Smooth muscle cell (in vitro differentiated cells): ENCODE data around the gene STRN3. TPM values are rescaled to one million over a fixed set of nuclear protein-coding genes. Genes with fewer than 3 reads are reported as not detected.
"Not testable (repeated sequence)": the region's sequence is repeated elsewhere in the genome, so short reads cannot be mapped to it uniquely, and the experiment has no call there.

Experiments
- DNase-seq: peaks from one replicate; lab custom pipeline; 2025; ENCODE audit not compliant: unreplicated experiment; lab: John Stamatoyannopoulos, UW
- H2AFZ ChIP-seq: fragments of 200-600 bp; sonication (generic); 2 replicates; pipeline ENCODE4 v1.6.0; 2016; ENCODE audit warnings: antibody characterized with exemption, low read depth, mild to moderate bottlenecking
- H3F3A ChIP-seq: fragments of 200-600 bp; sonication (generic); 2 replicates; pipeline ENCODE4 v1.6.0; 2017; ENCODE audit warnings: antibody characterized with exemption, low read depth
- H3K27ac ChIP-seq: fragments of 200-600 bp; sonication (generic); 2 replicates; pipeline ENCODE4 v1.5.1; 2016; ENCODE audit warnings: low read depth, mild to moderate bottlenecking
- H3K27me3 ChIP-seq: fragments of 200-600 bp; sonication (generic); 2 replicates; pipeline ENCODE4 v1.6.1; 2016; ENCODE audit warnings: low read depth, mild to moderate bottlenecking
- H3K36me3 ChIP-seq: fragments of 200-600 bp; sonication (generic); 2 replicates; pipeline ENCODE4 v1.5.1; 2016; ENCODE audit warnings: low read depth
- H3K4me1 ChIP-seq: fragments of 200-600 bp; sonication (generic); 2 replicates; pipeline ENCODE4 v1.5.1; 2016; ENCODE audit warnings: low read depth
- H3K4me2 ChIP-seq: fragments of 200-600 bp; sonication (generic); 2 replicates; pipeline ENCODE4 v1.6.0; 2016; ENCODE audit warnings: mild to moderate bottlenecking
- H3K4me3 ChIP-seq: fragments of 200-600 bp; sonication (generic); 2 replicates; pipeline ENCODE4 v1.5.1; 2016; ENCODE audit warnings: mild to moderate bottlenecking
- H3K79me2 ChIP-seq: fragments of 200-600 bp; sonication (generic); 2 replicates; pipeline ENCODE4 v1.6.0; 2016; ENCODE audit warnings: low read depth, mild to moderate bottlenecking
- H3K9ac ChIP-seq: fragments of 200-600 bp; sonication (generic); 2 replicates; pipeline ENCODE4 v1.6.0; 2016; ENCODE audit warnings: low read depth
- H3K9me3 ChIP-seq: fragments of 200-600 bp; sonication (generic); replicated peaks from 2 replicates; pipeline ENCODE4 v1.5.1; 2016; ENCODE audit warnings: low read depth
- H4K20me1 ChIP-seq: fragments of 200-600 bp; sonication (generic); 2 replicates; pipeline ENCODE4 v1.6.0; 2016; ENCODE audit warnings: low read depth
- CTCF ChIP-seq: fragments of 200-600 bp; sonication (generic); IDR thresholded peaks from 2 replicates; pipeline ENCODE4 v1.5.1; 2017; ENCODE audit warnings: borderline replicate concordance, mild to moderate bottlenecking, antibody characterized with exemption; ENCODE audit not compliant: insufficient read depth, poor library complexity, severe bottlenecking
- WGBS: methylation state at CpG from one replicate; pipeline ENCODE4 v1.1.7; 2016; ENCODE audit warnings: low lambda C conversion rate; 5-methylcytosine and 5-hydroxymethylcytosine counted together
- polyA plus RNA-seq: library from polyadenylated mRNA; unstranded; fragments of >200 nt; fragmentation: Nextera tagmentation; extraction: Ambion mirVana; gene quantifications from 2 replicates; pipeline ENCODE4 v1.2.1, GENCODE V29; 2016
- total RNA-seq: library from RNA; depleted of rRNA; stranded (reverse); fragments of >200 nt; gene quantifications from 2 replicates; pipeline ENCODE4 v1.2.3, GENCODE V29; 2014

Gene STRN3
- total and polyA plus RNA-seq, 2 experiments from 2014 or later = 6.8 to 43.6 TPM

GRCh38 chr14:30966415-30967363 lies 59.5 kb downstream of the STRN3 start:
- Histone ChIP-seq H3K79me2 (peaks cover 100% of the 10 kb centered on the region), H3K36me3 (peaks cover 4% of the 10 kb centered on the region), H3K9ac (no peak overlapping the region), H4K20me1 (peaks cover 96% of the 10 kb centered on the region), H2AFZ (no peak overlapping the region), H3K4me1 (no peaks in the 10 kb centered on the region), H3K4me3 (no peak overlapping the region), H3K9me3 (peaks cover 9% of the 10 kb centered on the region), H3K4me2 (no peak overlapping the region), H3K27me3 (no peaks in the 10 kb centered on the region), H3F3A (no peaks in the 10 kb centered on the region), H3K27ac (peak overlapping the region; percentile 15)
- no peak for TF ChIP-seq CTCF
- DNase-seq = no peak
- WGBS = 93% methylated on average over 14 of the region's 15 CpGs

DNA sequence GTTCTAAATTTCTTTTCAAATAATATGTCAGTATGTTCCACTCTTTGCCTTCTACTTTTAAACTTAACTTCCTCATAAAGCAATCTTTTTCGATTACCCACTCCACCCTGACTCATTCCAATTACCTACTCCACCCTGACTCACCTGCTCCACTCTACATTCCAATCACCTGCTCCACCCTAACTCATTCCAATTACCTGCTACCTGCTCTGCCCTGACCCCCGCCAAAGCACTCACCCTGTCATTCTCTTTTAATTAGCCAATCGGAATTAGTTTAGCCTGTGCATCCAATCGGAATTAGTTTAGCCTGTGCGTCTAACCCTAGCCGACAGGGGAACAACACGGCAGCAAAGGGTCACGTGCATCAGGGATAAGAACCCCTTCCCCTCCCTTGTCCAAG lies 60.3 kb downstream of the STRN3 start:
- H3K9me3 ChIP-seq, H3K9ac ChIP-seq, H2AFZ ChIP-seq, H3F3A ChIP-seq, H3K36me3 ChIP-seq, H3K4me2 ChIP-seq, H3K4me1 ChIP-seq, H3K4me3 ChIP-seq, H3K27me3 ChIP-seq, DNase-seq: not testable (repeated sequence)
- peaks cover 100% of the 10 kb centered on the region for H3K79me2 ChIP-seq
- peak overlapping the region; percentile 24 for H3K27ac ChIP-seq
- peaks cover 96% of the 10 kb centered on the region for H4K20me1 ChIP-seq
- WGBS = 96% methylated on average over 8 of the region's 8 CpGs

DNA sequence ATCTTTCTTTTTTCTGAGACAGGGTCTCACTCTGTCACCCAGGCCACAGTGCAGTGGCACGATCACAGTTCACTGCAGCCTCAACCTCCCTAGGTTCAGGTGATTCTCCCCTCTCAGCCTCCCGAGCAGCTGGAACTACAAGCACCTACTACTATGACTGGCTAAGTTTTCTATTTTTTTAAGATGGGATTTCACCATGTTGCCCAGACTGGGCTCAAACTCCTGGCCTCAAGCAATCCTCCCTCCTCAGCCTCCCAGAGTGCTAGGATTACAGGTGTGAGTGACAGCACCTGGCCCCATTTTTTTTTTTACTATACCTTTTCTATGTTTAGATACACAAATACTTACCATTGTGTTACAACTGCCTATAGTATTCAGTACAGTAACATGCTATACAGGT lies 63.6 kb downstream of the STRN3 start:
- not testable (repeated sequence) for H3K4me3 ChIP-seq, H3K4me2 ChIP-seq, H3K27ac ChIP-seq, H3K4me1 ChIP-seq, H3K9me3 ChIP-seq, H3K36me3 ChIP-seq, H3K27me3 ChIP-seq, H3F3A ChIP-seq, H2AFZ ChIP-seq, H3K9ac ChIP-seq, DNase-seq
- H4K20me1 ChIP-seq = peaks cover 95% of the 10 kb centered on the region
- H3K79me2 ChIP-seq = peaks cover 100% of the 10 kb centered on the region
- 97% methylated on average over 2 of the region's 2 CpGs for WGBS

DNA sequence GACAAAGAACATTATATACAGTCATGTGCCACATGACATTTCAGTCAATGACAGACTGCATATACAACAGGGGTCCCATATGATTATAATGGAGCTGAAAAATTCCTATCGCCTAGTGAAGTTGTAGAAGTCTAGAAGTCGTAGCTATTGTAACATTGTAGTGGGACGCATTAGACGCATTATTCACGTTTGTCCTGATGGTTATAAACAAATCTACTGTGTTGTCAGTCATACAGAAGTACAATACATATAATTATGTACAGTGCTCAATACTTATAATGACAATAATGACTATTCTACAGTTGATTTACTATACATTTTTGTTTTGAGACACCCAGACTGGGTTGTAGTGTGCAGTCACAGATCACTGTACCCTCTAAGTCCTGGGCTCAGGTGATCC lies 64.8 kb downstream of the STRN3 start:
- Histone ChIP-seq H4K20me1 (peaks cover 97% of the 10 kb centered on the region), H3K36me3 (peaks cover 4% of the 10 kb centered on the region), H2AFZ (no peak overlapping the region), H3K27ac (no peak overlapping the region), H3F3A (no peaks in the 10 kb centered on the region), H3K9ac (no peak overlapping the region), H3K9me3 (peaks cover 5% of the 10 kb centered on the region), H3K27me3 (no peaks in the 10 kb centered on the region), H3K4me2 (no peak overlapping the region), H3K4me3 (no peak overlapping the region), H3K79me2 (peaks cover 100% of the 10 kb centered on the region), H3K4me1 (no peaks in the 10 kb centered on the region)
- no peak for DNase-seq
- 93% methylated on average over 5 of the region's 5 CpGs for WGBS
- TF ChIP-seq CTCF = no peak
